Superior temporal gyrus (tissue), 1 donor: ENCODE measurements around the gene GRK2.

ENCODE experiments used
- DNase-seq: peaks from one replicate; pipeline ENCODE4 v3.0.0-alpha.2; 2016; ENCODE audit errors: extremely low spot score

Gene GRK2

DNA sequence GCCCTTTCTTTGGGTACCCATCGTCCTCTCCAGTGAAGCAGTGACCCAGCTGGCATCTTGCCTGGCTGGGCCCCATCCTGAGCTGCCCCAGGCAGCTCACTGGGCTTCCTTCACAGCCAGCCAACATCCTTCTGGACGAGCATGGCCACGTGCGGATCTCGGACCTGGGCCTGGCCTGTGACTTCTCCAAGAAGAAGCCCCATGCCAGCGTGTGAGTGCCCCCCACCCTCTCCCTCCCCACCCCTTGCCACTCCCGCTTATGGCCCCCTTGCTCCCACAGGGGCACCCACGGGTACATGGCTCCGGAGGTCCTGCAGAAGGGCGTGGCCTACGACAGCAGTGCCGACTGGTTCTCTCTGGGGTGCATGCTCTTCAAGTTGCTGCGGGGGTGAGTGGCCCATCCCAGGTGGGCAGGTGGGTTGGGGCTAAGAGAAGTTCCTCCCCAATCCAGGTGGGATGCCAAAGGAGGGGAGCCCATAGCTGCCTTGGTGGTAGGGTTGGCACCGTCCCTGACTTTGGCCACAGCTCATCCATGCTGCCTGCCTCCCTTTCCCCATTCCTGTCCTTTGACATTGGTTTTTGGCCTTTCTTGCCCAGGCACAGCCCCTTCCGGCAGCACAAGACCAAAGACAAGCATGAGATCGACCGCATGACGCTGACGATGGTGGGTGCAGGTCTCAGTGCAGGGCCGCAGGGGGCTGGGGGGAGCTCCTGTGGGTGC is 16.0 kb downstream of the GRK2 start:
- no peak for DNase-seq

DNA sequence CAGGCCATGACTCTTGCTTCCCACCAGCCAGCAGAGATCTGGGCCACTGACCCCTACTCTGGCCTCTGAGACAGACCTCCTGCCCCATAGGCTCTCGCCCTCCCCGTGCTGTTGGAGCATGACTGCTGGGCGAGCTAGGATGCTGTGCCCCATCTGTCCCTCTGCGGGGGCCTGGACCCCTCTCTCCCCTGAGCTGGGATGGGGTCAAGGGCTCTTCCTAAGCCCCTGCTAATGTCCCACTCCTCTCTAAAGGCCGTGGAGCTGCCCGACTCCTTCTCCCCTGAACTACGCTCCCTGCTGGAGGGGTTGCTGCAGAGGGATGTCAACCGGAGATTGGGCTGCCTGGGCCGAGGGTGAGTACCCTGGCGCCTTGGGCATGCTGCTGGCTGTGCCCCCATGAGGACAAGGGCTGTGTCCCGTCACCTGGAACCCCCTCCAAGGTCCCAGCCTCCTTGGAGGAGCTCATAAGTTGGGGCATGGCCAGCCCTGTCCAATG is 16.7 kb downstream of the GRK2 start:
- DNase-seq: no peak

DNA sequence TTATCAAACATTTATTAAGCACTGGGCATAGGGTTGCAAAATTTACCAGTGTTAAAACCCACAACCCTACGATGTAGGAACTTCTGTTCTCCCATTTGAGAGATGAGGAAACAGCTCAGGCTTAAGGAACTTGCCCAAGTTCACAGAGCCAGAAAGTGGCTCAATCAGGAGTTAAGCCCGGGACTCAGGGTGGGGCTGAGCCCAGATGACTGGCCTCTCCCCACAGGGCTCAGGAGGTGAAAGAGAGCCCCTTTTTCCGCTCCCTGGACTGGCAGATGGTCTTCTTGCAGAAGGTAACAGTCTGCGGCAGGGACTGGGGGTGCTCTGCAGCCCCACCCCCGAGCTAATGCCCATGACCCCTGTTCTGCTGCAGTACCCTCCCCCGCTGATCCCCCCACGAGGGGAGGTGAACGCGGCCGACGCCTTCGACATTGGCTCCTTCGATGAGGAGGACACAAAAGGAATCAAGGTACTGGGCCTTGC is 17.2 kb downstream of the GRK2 start:
- no peak for DNase-seq

DNA sequence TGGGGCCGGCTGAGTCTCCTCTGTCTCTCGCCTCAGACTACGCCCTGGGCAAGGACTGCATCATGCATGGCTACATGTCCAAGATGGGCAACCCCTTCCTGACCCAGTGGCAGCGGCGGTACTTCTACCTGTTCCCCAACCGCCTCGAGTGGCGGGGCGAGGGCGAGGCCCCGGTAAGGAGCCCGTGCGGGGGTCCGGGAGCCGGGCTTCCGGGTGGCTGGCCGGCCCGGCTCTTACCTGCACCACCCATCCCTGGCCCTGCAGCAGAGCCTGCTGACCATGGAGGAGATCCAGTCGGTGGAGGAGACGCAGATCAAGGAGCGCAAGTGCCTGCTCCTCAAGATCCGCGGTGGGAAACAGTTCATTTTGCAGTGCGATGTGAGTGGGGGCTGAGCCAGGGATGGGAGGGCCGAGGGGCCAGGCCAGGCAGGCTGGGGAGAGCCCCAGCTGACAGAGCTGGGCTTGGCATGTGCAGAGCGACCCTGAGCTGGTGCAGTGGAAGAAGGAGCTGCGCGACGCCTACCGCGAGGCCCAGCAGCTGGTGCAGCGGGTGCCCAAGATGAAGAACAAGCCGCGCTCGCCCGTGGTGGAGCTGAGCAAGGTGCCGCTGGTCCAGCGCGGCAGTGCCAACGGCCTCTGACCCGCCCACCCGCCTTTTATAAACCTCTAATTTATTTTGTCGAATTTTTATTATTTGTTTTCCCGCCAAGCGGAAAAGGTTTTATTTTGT is 18.7 kb downstream of the GRK2 start:
- DNase-seq: no peak

DNA sequence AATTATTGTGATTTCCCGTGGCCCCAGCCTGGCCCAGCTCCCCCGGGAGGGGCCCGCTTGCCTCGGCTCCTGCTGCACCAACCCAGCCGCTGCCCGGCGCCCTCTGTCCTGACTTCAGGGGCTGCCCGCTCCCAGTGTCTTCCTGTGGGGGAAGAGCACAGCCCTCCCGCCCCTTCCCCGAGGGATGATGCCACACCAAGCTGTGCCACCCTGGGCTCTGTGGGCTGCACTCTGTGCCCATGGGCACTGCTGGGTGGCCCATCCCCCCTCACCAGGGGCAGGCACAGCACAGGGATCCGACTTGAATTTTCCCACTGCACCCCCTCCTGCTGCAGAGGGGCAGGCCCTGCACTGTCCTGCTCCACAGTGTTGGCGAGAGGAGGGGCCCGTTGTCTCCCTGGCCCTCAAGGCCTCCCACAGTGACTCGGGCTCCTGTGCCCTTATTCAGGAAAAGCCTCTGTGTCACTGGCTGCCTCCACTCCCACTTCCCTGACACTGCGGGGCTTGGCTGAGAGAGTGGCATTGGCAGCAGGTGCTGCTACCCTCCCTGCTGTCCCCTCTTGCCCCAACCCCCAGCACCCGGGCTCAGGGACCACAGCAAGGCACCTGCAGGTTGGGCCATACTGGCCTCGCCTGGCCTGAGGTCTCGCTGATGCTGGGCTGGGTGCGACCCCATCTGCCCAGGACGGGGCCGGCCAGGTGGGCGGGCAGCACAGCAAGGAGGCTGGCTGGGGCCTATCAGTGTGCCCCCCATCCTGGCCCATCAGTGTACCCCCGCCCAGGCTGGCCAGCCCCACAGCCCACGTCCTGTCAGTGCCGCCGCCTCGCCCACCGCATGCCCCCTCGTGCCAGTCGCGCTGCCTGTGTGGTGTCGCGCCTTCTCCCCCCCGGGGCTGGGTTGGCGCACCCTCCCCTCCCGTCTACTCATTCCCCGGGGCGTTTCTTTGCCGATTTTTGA is 19.5 kb downstream of the GRK2 start:
- no peak for DNase-seq

DNA sequence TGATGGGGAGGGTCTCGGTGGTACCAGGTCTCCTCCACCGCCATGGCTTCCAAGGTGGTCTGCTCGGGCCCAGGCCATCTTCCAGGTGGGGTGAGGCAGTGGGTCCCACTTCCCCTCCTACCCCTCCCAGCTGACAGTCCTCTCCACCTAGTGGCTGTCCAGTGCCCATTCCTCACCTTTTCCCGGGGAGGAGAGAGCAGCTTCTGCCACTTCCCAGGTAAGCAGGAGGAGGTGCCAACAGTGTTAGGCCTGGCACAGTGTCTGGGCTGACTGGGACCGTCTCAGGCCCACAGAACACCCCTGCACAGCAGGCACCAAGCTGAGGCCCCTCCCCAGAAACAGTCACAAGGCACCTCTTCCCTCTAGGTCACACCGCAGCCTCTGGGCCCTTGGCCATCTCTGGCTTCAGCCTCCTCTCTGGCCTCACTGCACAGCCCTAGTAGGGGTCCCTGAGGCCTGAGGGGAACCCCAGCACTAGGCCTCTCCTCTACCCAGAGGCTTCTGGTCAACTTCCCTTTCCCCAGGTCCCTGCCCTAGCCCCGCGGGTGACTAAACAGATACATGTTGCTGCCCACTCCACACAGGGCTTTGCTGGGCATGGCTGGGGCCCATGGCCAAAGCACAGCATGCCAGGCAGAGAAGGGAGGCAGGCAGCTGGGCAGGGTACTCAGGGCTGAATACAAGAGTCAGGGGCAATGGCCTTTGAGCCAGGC is 20.5 kb downstream of the GRK2 start:
- DNase-seq: no peak

DNA sequence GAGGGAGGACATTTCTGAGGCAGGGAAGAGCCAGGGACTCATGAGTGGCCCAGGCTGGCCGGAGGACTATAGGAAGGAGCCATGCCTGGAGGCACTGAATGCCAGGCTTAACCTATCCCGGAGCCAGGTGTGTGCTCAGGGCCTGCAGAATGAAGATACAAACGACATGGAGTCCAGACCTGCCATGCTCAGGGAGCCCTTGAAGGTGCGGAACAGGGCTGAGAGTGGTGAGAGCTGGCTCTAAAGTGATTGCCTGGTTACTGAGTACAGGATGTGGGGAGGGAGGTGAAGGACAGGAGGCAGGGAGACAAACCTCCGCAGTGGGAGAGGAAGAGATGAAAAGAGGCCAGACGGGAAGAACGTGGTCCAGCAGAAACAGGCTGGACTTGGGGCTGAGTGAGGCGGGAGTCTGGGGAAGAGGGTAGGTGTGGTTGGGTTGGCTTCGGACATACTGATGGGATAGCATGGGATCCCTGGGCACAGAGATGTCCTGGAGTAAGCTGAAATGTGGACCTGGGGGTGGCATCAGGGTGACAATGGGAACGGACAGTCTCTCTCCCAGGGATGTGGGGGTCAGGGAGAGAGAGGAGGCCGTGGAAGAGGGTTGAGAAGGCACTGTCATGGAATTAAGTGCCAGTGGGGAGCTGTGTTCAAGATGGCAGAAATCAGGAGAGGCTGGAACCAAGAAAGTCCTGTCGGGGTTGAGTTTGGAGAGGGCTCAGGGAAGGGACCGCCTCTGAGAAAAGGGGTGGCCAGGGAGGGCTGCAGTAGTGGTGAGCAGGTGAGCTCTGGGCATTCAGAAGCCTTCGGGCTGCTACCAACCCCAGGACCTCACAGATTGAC is 21.3 kb downstream of the GRK2 start:
- DNase-seq: no peak

DNA sequence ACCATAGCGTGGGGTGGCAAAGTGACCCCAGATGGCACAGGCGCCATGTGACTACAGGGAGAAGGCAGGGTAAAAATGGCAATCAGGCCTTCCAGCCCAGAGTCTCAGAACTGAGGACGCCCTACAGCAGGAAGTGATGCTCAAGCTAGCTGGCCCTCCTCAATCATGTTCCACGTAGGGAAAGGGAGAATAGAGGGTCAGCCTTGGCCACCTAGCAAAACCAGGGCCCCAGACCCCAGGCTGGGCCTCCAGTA is 21.9 kb downstream of the GRK2 start:
- no peak for DNase-seq

DNA sequence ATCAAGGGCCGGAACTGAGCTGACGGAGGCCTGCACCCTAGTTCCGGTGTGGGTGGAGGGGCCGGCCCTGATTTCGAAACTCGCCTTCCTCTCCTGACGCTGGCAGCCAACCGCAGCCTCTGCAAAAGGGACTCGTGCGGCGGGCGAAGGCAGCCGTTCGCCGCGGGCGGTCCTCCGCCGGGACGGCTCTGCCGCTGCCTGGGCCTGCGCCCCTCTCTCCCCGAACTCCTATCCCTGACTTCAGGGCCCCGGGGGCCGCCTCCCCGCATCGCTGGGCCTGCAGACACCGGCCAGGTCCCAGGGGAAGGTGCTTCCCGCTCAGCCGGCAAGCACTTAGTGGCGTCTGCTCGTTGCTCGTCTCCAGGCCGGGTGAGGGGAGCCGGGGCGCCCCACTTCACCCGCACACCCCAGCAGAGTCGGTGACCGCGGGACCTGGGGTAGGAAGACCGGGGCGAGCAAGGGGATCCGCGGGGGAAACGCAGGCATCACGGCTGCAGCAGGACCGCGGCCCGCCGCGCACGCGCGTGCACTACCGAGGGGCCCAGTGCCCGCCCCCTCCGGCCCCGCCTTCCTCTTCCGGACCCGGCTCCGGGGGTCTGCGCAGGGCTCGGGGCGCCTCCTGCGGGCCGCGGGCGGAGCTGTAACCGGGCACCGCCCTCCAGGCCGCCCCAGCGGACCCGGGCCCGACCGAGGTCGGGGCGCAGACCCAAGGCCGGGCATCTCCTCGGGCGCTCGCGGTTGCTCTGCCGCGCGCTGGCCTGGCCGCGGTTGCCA is 22.4 kb downstream of the GRK2 start:
- peak; percentile 73 for DNase-seq

DNA sequence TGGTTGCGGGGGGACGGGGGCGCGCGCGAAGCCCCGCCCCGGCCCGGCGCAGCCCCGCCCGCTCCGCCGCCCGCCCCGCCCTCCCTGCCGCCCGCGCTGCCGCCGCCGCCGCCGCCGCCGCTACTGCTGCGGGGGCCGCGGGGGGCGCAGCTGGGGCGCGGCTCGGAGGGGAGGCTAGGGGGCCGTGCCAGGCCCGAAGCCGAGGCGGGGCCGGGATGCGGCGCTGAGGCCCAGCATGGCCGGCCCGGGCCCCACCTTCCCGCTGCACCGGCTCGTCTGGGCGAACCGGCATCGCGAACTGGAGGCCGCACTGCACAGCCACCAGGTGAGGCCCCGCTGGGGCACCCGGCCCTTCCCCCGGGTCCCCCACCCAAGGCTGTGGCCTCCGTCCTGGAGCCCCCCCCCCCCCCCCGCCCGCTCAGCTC is 23.0 kb downstream of the GRK2 start, which contains the start of gene ANKRD13D:
TSS of gene ANKRD13D (plus strand) at position 78 of the 425 bp plus-strand sequence. CDS start at position 236, 158 bp downstream.
- DNase-seq: peak; percentile 59

DNA sequence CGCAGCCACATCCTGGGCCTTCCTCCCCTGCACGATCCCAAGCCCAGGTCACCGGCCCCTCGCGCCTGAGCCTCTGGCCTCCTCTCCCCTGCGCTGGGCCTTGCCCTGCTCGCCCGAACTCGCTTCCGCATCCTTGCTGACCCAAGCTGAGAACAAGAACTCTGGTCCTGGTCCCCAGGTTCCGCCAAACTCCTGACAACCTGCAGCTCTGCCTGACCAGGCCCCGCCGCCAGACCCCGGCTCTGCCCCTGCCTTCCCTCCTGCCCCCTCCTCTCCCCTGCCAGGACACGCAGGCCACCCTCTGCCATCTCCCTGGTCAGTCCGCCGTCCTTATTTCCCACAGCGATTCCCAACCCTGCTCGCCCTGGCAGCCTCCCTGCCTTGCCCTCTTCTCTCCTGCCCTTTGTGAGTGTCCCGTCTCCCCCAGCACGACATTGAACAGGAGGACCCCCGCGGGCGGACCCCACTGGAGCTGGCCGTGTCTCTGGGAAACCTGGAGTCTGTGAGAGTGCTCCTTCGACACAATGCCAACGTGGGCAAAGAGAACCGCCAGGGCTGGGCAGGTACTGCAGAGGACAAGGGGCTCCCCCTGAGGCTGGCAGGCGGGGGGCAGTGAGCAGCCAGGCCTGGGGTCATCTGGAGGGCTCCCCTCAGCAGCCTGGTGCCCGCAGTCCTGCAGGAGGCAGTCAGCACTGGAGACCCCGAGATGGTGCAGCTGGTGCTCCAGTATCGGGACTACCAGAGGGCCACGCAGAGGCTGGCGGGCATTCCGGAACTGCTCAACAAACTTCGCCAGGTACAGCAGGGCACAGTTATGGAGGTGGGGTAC is 23.6 kb downstream of the GRK2 start:
- no peak for DNase-seq

DNA sequence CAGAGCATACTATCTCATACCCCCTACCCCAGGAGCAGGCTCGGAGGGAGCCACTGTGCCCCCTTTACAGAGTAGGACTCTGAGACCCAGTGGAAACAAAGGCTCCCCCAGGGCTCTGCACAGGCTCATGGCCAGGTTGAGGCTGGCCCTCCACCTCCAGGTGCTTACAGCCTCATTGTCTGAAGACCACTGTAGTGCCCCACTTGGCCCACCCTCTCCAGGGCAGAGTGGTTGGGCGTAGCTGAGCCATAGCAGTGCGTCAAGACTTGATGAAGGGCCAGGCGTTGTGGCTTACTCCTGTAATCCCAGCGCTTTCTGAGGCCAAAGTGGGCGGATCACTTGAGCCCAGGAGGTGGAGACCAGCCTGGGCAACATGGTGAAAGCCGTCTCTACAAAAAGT is 24.5 kb downstream of the GRK2 start:
- no peak for DNase-seq

DNA sequence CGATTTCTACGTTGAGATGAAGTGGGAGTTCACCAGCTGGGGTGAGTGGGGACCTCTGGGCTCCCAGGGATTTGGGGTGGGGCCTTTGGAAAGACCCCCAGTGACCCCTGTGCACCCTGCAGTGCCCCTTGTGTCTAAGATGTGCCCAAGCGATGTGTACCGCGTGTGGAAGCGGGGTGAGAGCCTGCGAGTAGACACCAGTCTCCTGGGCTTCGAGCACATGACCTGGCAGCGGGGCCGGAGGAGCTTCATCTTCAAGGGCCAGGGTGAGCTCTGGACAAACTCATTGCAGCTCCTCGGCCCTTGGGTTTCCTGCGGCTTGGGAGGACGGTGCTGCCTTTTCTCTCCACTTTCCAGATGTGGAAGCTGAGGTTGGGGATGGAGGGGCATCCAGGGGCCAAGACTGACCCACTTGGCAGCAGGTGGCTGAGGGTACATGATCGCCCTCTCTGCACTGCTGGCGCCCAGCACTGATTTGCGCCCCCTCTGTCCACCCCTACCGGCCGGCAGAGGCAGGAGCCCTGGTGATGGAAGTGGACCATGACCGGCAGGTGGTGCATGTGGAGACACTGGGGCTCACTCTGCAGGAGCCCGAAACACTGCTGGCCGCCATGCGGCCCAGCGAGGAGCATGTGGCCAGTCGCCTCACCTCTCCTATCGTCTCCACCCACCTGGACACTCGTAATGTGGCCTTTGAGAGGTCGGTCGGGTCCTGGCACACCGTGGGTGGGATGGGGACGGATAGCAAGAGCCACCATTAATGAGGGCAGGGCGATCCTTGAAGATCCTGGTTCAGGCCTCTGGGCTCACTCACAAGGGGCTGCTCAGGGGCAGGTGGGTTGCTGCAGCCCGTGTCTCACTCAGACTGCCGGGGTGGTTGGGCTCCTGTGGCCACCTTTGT is 25.5 kb downstream of the GRK2 start:
- no peak for DNase-seq

DNA sequence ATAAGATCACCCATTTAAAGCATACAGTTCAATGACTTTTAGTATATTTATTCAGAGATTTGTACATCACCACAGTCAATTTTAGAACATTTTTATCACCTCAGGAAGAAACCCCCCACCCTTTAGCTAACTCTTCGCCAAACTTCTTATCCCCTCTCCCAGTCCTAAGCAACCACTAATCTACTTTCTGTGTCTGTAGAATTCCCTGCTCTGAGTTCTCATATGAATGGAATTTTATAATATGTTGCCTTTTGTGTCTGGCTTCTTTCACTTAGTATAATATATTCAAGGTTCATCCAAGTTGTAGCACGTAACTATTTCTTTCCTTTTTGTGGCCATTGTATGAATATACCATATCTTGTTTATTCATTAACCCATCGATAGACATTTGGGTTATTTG is 26.4 kb downstream of the GRK2 start:
- DNase-seq: no peak

DNA sequence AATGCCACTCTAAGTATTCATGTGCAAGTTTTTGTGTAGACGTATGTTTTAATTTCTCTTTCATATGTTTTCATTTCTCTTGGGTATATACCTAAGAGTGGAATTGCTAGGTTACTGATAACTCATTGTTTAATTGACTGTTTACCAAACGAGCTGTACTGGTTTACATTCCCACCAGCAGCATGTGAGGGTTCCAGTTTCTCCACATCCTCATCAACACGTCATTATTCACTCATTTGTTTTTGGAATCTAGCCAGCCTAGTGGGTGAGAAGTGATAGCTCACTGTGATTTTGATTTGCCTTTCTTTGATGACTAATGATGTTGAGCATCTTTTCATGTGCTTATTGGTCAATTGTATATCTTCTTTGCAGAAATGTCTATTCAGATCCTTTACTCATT is 26.8 kb downstream of the GRK2 start:
- DNase-seq: no peak

DNA sequence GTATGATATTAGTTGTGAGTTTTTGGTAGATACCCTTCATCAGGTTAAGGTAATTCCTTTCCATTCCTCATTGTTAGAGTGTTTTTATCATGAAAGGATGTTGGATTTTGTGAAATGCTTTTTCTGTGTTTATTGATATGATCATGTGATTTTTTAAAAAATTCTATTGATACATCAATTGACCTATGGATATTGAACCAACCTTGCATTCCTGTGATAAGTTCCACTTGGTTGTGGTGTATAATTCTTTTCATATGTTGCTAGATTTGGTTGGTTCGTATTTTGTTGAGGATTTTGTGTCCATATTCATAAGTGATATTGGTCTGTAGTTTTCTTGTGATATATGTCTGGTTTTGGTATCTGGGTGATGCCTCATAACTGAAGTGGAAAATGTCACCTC is 29.6 kb downstream of the GRK2 start:
- DNase-seq: no peak

DNA sequence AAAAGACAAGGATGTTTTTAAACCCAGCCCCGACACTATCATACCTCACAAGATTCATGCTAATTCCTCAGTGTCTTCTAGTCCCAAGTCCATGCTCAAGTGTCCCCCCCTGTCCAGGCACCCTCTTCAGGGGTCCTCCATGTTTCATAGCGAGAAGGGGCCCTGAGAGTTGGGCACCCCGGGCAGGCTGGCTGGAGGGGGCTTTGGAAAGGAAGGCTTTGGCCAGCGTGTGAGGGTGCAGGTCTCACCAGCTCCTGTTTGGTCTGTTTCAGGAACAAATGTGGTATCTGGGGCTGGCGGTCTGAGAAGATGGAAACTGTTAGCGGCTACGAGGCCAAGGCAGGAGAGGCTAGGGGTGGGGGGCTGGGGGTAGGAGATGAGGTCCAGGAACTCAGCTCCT is 32.5 kb downstream of the GRK2 start:
- no peak for DNase-seq
